ENCODE results near the gene BMPR1B.
"Not testable (repeated sequence)": the region's sequence is repeated elsewhere in the genome, so short reads cannot be mapped to it uniquely, and the experiment has no call there.

Gene BMPR1B

GRCh38 chr4:94841166-94841863 is 83.6 kb downstream of the BMPR1B start:
- DNase-seq: not testable (repeated sequence)

GRCh38 chr4:94841864-94842221 is 84.1 kb downstream of the BMPR1B start:
- no peak for DNase-seq

- no peak for DNase-seq
These were observed 85.5 kb downstream of the BMPR1B start for GRCh38 chr4:94843216-94843615.

GRCh38 chr4:94848326-94848725 is 90.6 kb downstream of the BMPR1B start:
- no peak for DNase-seq

GRCh38 chr4:94849901-94850300 is 92.1 kb downstream of the BMPR1B start:
- DNase-seq: no peak

GRCh38 chr4:94852616-94853015 is 94.9 kb downstream of the BMPR1B start:
- no peak for DNase-seq

GRCh38 chr4:94856030-94856429 is 98.3 kb downstream of the BMPR1B start:
- no peak for DNase-seq

- no peak for DNase-seq
These were observed 112.4 kb downstream of the BMPR1B start for GRCh38 chr4:94870146-94870545.

GRCh38 chr4:94871644-94872305 is 114.0 kb downstream of the BMPR1B start:
- DNase-seq: no peak

GRCh38 chr4:94877973-94878372 is 120.2 kb downstream of the BMPR1B start:
- DNase-seq: no peak

- DNase-seq: no peak
These were observed 123.2 kb downstream of the BMPR1B start for GRCh38 chr4:94880956-94881355.

GRCh38 chr4:94882756-94883155 is 125.0 kb downstream of the BMPR1B start:
- DNase-seq: no peak

- no peak for DNase-seq
These were observed 129.3 kb downstream of the BMPR1B start for GRCh38 chr4:94887027-94887426.

- DNase-seq: no peak
These were observed 131.8 kb downstream of the BMPR1B start for GRCh38 chr4:94889523-94889922.

- DNase-seq: no peak
These were observed 132.2 kb downstream of the BMPR1B start for GRCh38 chr4:94889946-94890345.

- no peak for DNase-seq
These were observed 132.8 kb downstream of the BMPR1B start for GRCh38 chr4:94890579-94890978.

GRCh38 chr4:94892051-94892450 is 134.3 kb downstream of the BMPR1B start:
- no peak for DNase-seq

GRCh38 chr4:94895081-94895480 is 137.3 kb downstream of the BMPR1B start:
- no peak for DNase-seq

GRCh38 chr4:94897023-94897422 is 139.3 kb downstream of the BMPR1B start:
- DNase-seq: no peak

- DNase-seq: no peak
These were observed 147.8 kb downstream of the BMPR1B start for GRCh38 chr4:94905511-94905910.

- no peak for DNase-seq
These were observed 151.9 kb downstream of the BMPR1B start for GRCh38 chr4:94909645-94910044.

- DNase-seq: no peak
These were observed 153.4 kb downstream of the BMPR1B start for GRCh38 chr4:94911106-94911505.

- DNase-seq: no peak
These were observed 154.9 kb downstream of the BMPR1B start for GRCh38 chr4:94912606-94913005.

GRCh38 chr4:94913316-94913715 is 155.6 kb downstream of the BMPR1B start:
- DNase-seq: no peak

- no peak for DNase-seq
These were observed 159.4 kb downstream of the BMPR1B start for GRCh38 chr4:94917146-94917545.

Data from GF-D8 (cell line).